Gastrocnemius medialis (tissue), 4 donors: ENCODE measurements around the gene MYDGF. TPM values are rescaled to one million over a fixed set of nuclear protein-coding genes. Genes with fewer than 3 reads are reported as not detected.
A peak's percentile ranks its signal among the peaks of the same experiment; 100 is the strongest.

ENCODE experiments used
- ATAC-seq, 2 donors: fragments of 150-250 bp; one replicate each; pipeline ENCODE4 v1.9.1; 2016
- DNase-seq, 2 donors: peaks; one replicate each; pipeline ENCODE4 v3.0.0-alpha.2; 2019
- H3K27ac ChIP-seq, 4 donors: fragments of 200-600 bp; sonication (generic); 1 replicate in 1 of 4; 2 replicates in 3 of 4; pipeline ENCODE4 v1.5.1; 2016 to 2018; ENCODE audit warnings: mild to moderate bottlenecking in 2 of 4, moderate library complexity in 1 of 4
- H3K27me3 ChIP-seq, 3 donors: fragments of 200-600 bp; sonication (generic) in 2 of 3; 1 replicate in 1 of 3; 2 replicates in 2 of 3; pipeline versions ENCODE4 v1.5.1 to v1.6.0; 2016 to 2019; ENCODE audit warnings: mild to moderate bottlenecking in 1 of 3, moderate library complexity in 1 of 3
- H3K36me3 ChIP-seq, 2 donors: fragments of 200-600 bp; sonication (generic) in 1 of 2; one replicate each; pipeline ENCODE4 v1.5.1; 2017 to 2018
- H3K4me1 ChIP-seq, 2 donors: fragments of 200-600 bp; sonication (generic) in 1 of 2; one replicate each; pipeline ENCODE4 v1.5.1; 2016 to 2017; ENCODE audit warnings: mild to moderate bottlenecking in 2 of 2
- H3K4me3 ChIP-seq, 4 donors: fragments of 200-600 bp; sonication (generic) in 3 of 4; 1 replicate in 1 of 4; 2 replicates in 3 of 4; pipeline ENCODE4 v1.5.1; 2016 to 2019; ENCODE audit warnings: mild to moderate bottlenecking in 2 of 4
- H3K9me3 ChIP-seq, 3 donors: fragments of 200-600 bp; sonication (generic) in 2 of 3; 1 replicate in 1 of 3; 2 replicates in 2 of 3; pipeline ENCODE4 v1.5.1; 2016 to 2019
- POLR2A ChIP-seq, 2 donors: fragments of 450-650 bp; IDR thresholded peaks; one replicate each; pipeline ENCODE4 v1.6.1; 2017; ENCODE audit warnings: antibody characterized with exemption in 2 of 2, mild to moderate bottlenecking in 2 of 2, moderate library complexity in 2 of 2
- in situ Hi-C, 4 donors: fragments of 200-750 bp; cut with MboI; loops; one replicate each; pipeline versions ENCODE4 v1.15.0 to v1.8.0; 2017; ENCODE audit warnings: low sequenced_read_pairs in 4 of 4
- intact Hi-C: fragments of 100-400 bp; cut with DNase I; formaldehyde crosslinking; loops from one replicate; pipeline ENCODE4 v1.15.1; 2023; ENCODE audit warnings: low total_unique reads
- total RNA-seq, 4 donors: library from RNA; depleted of rRNA; stranded (reverse); fragments of >200 nt; gene quantifications; one replicate each; pipeline versions ENCODE4 v1.1.0 to v1.2.3, GENCODE V29; 2016
- TF ChIP-seq, protein P1 (sequence below), 5 experiments: fragments of 450-650 bp in 3 of 5; fragments of 200-600 bp in 2 of 5; sonication (generic) in 2 of 5; IDR thresholded peaks in 4 of 5; conservative IDR thresholded peaks in 1 of 5; 1 replicate in 4 of 5; 2 replicates in 1 of 5; pipeline ENCODE4 v1.5.1; 2016 to 2019; ENCODE audit warnings: antibody characterized with exemption in 5 of 5, mild to moderate bottlenecking in 3 of 5, moderate library complexity in 3 of 5

Gene MYDGF
- total RNA-seq, 4 donors from 2014 or later, result 8.0 to 12.9 (median 10.1) TPM

DNA sequence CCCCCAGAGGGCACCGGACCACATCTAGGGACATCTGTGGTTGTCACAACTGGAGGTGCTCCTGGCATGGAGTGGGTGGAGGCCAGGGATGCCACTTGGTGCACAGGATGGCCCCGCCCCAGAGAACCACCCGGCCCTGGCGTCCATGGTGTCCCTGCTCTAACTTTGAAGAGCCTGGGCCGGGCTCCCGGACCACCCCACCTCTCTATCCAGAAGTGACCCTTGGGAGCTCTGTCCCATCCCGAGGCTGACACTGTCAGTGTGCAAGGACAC, 22.9 kb upstream of the MYDGF start:
- Histone ChIP-seq H3K27ac (peak overlapping the region; percentile 95 to 97 (median 96)), H3K4me1 (peaks cover 53 to 57% of the 10 kb centered on the region in 2 donors), H3K9me3 (no peaks in the 10 kb centered on the region), H3K36me3 (peaks cover 0 to 44% of the 10 kb centered on the region in 2 donors), H3K27me3 (no peaks in the 10 kb centered on the region), H3K4me3 (no peak overlapping the region)
- in situ Hi-C loops (no loop called here), intact Hi-C loops (loop anchor here (2.0 kb wide), 1 partner anchor 14 kb away; no protein-coding TSS in a partner anchor)
- ATAC-seq (no peak), DNase-seq (no peak)
- TF ChIP-seq, protein P1, sequence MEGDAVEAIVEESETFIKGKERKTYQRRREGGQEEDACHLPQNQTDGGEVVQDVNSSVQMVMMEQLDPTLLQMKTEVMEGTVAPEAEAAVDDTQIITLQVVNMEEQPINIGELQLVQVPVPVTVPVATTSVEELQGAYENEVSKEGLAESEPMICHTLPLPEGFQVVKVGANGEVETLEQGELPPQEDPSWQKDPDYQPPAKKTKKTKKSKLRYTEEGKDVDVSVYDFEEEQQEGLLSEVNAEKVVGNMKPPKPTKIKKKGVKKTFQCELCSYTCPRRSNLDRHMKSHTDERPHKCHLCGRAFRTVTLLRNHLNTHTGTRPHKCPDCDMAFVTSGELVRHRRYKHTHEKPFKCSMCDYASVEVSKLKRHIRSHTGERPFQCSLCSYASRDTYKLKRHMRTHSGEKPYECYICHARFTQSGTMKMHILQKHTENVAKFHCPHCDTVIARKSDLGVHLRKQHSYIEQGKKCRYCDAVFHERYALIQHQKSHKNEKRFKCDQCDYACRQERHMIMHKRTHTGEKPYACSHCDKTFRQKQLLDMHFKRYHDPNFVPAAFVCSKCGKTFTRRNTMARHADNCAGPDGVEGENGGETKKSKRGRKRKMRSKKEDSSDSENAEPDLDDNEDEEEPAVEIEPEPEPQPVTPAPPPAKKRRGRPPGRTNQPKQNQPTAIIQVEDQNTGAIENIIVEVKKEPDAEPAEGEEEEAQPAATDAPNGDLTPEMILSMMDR (IDR thresholded peaks at IDR 0.05 in 4 of 5, conservative IDR thresholded peaks at IDR 0.05 in 1 of 5), result no peak
- TF ChIP-seq POLR2A (IDR thresholded peaks at IDR 0.05), result no peak

DNA sequence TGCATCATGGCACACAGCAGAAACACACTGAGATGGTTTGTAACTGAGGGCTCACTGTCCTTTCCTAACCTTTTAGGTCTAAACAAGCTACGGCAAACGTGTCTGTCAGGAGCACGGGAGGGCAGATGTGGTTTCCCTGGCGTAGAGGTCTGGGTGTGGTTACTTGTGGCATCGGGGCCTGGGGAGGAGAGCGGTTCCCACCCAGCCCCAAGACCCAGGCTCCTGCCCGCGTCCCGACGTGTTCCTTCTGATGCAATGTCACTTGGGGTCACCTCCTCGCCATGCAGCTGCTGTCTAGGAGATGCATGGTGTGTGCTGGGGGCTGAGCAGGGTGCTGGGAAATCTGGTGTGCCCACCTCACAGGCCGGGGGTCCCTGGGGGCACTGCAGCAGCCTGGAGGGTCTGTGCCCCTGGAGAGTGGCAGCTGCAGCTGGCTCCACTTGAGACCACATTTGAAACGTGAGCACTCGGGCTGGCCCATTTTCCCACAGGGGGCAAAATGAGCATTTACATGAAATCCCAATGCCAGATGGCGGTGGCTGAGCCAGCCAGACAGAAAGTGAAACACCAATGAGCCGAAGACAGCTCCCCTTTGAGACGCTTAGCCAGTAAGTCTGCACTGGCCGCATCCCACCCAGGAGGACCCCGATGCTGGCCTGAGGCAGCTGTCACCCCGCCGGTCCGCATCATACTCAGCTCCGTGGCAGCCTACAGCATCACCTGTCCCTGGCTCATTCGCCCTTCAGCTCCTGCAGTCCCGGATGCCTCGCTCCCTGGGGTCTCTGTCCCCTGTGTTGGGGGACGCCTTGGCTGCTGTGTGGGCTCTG, 22.3 kb upstream of the MYDGF start:
- H3K36me3 ChIP-seq, result peaks cover 0 to 48% of the 10 kb centered on the region in 2 donors
- in situ Hi-C loops (no loop called here), intact Hi-C loops (loop anchor here (2.0 kb wide), 1 partner anchor 14 kb away; no protein-coding TSS in a partner anchor)
- no peaks in the 10 kb centered on the region for H3K27me3 ChIP-seq
- DNase-seq (peak in 1 of 2 donors; percentile 54), ATAC-seq (no peak)
- H3K4me3 ChIP-seq, result no peak overlapping the region
- peak overlapping the region; percentile 95 to 97 (median 96) for H3K27ac ChIP-seq
- H3K4me1 ChIP-seq, result peaks cover 51% of the 10 kb centered on the region in 2 donors
- H3K9me3 ChIP-seq, result no peaks in the 10 kb centered on the region
- TF ChIP-seq POLR2A (IDR thresholded peaks at IDR 0.05), result no peak
- TF ChIP-seq, protein P1 (IDR thresholded peaks at IDR 0.05 in 4 of 5, conservative IDR thresholded peaks at IDR 0.05 in 1 of 5), result no peak

DNA sequence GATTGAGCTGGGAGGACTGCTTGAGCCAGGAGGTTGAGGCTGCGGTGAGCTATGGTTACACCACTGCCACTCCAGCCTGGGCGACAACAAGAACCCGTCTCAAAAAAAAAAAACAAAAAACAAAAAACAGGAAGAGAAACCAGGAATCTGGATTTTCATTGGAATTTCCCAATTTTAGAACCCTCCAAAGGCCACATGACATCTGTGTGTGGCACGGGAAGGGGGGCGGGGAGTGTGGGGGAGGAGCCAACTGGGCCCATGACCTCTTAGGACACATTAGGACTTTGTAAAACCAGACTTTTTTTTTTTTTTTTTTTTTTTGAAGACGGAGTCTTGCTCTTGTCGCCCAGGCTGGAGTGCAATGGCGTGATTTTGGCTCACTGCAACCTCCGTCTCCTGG, 21.2 kb upstream of the MYDGF start:
- no peaks in the 10 kb centered on the region for H3K27me3 ChIP-seq
- DNase-seq, result peak in 1 of 2 donors; percentile 60
- no peak for ATAC-seq
- H3K4me1 ChIP-seq, result peaks cover 42% of the 10 kb centered on the region in 2 donors
- H3K27ac ChIP-seq, result peak overlapping the region; percentile 95 to 97 (median 96)
- no peaks in the 10 kb centered on the region for H3K9me3 ChIP-seq
- H3K36me3 ChIP-seq, result peaks cover 0 to 58% of the 10 kb centered on the region in 2 donors
- intact Hi-C loops (no loop called here), in situ Hi-C loops (no loop called here)
- no peak overlapping the region for H3K4me3 ChIP-seq
- TF ChIP-seq POLR2A (IDR thresholded peaks at IDR 0.05), result no peak
- TF ChIP-seq, protein P1 (IDR thresholded peaks at IDR 0.05 in 4 of 5, conservative IDR thresholded peaks at IDR 0.05 in 1 of 5), result no peak

DNA sequence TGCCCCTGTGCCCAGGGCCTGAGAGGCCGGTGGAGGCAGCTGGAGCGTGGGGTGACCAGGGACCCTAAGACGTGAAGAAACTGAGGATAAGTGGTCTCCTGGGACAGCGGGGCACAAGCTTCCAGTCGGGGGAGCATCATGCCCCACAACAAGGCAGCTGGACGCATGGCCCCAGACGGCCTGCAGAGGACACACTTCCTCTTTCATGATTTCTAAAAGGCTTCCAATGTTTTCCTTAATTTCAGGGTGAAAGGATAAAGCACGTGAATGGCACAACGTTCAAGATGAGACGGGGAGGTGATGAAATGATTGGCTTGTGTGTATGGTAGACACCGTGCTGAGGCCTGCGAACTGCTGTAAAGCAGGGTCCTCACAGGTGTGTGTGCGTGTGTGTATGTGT, 20.2 kb upstream of the MYDGF start:
- ATAC-seq (no peak), DNase-seq (no peak)
- peaks cover 0 to 68% of the 10 kb centered on the region in 2 donors for H3K36me3 ChIP-seq
- in situ Hi-C loops, result no loop called here
- no peaks in the 10 kb centered on the region for H3K27me3 ChIP-seq
- peaks cover 32 to 34% of the 10 kb centered on the region in 2 donors for H3K4me1 ChIP-seq
- intact Hi-C loops, result no loop called here
- H3K27ac ChIP-seq, result peak overlapping the region in 1 of 4 donors; percentile 96
- TF ChIP-seq, protein P1 (IDR thresholded peaks at IDR 0.05 in 4 of 5, conservative IDR thresholded peaks at IDR 0.05 in 1 of 5), result no peak
- no peak for TF ChIP-seq POLR2A (IDR thresholded peaks at IDR 0.05)
- no peaks in the 10 kb centered on the region for H3K9me3 ChIP-seq
- no peak overlapping the region for H3K4me3 ChIP-seq
